ENCODE data around the gene C5orf46.
"Not testable (repeated sequence)": the region's sequence is repeated elsewhere in the genome, so short reads cannot be mapped to it uniquely, and the experiment has no call there.

The C5orf46 gene

GRCh38 chr5:147893820-147894219 lies 12.5 kb downstream of the C5orf46 start:
- DNase-seq (ENCODE audit: low read depth in 2 of 2) = no peak

- no peak for DNase-seq (ENCODE audit: low read depth in 2 of 2)
These were observed 13.5 kb downstream of the C5orf46 start for GRCh38 chr5:147892696-147893296.

- no peak for DNase-seq (ENCODE audit: low read depth in 2 of 2)
These were observed 18.4 kb downstream of the C5orf46 start for GRCh38 chr5:147887930-147888329.

GRCh38 chr5:147887026-147887627 lies 19.2 kb downstream of the C5orf46 start:
- no peak for DNase-seq (ENCODE audit: low read depth in 2 of 2)

- no peak for DNase-seq (ENCODE audit: low read depth in 2 of 2)
These were observed 23.6 kb downstream of the C5orf46 start for GRCh38 chr5:147882586-147883313.

GRCh38 chr5:147880487-147880886 lies 25.9 kb downstream of the C5orf46 start:
- DNase-seq (ENCODE audit: low read depth in 2 of 2) = no peak

- no peak for DNase-seq (ENCODE audit: low read depth in 2 of 2)
These were observed 26.6 kb downstream of the C5orf46 start for GRCh38 chr5:147879784-147880183.

- no peak for DNase-seq (ENCODE audit: low read depth in 2 of 2)
These were observed 28.1 kb downstream of the C5orf46 start, which contains the start of gene SCGB3A2 for GRCh38 chr5:147878066-147878759. Gene SCGB3A2 (plus strand): TSS chr5:147878711. CDS start chr5:147878804, 93 bp downstream.

- DNase-seq (ENCODE audit: low read depth in 2 of 2) = no peak
These were observed 29.7 kb downstream of the C5orf46 start for GRCh38 chr5:147876626-147877025.

- no peak for DNase-seq (ENCODE audit: low read depth in 2 of 2)
These were observed 30.2 kb downstream of the C5orf46 start for GRCh38 chr5:147876141-147876540.

GRCh38 chr5:147874910-147875367 lies 31.4 kb downstream of the C5orf46 start:
- DNase-seq (ENCODE audit: low read depth in 2 of 2) = no peak

- DNase-seq (ENCODE audit: low read depth in 2 of 2) = not testable (repeated sequence)
These were observed 32.0 kb downstream of the C5orf46 start for GRCh38 chr5:147874118-147874875.

GRCh38 chr5:147872744-147873435 lies 33.4 kb downstream of the C5orf46 start:
- not testable (repeated sequence) for DNase-seq (ENCODE audit: low read depth in 2 of 2)

- not testable (repeated sequence) for DNase-seq (ENCODE audit: low read depth in 2 of 2)
These were observed 34.3 kb downstream of the C5orf46 start for GRCh38 chr5:147871980-147872549.

GRCh38 chr5:147869892-147870291 lies 36.4 kb downstream of the C5orf46 start:
- not testable (repeated sequence) for DNase-seq (ENCODE audit: low read depth in 2 of 2)

GRCh38 chr5:147869112-147869511 lies 37.2 kb downstream of the C5orf46 start:
- DNase-seq (ENCODE audit: low read depth in 2 of 2) = no peak

GRCh38 chr5:147863454-147864158 lies 42.7 kb downstream of the C5orf46 start:
- no peak for DNase-seq (ENCODE audit: low read depth in 2 of 2)

GRCh38 chr5:147860641-147861025 lies 45.7 kb downstream of the C5orf46 start:
- DNase-seq (ENCODE audit: low read depth in 2 of 2) = no peak

GRCh38 chr5:147859962-147860640 lies 46.2 kb downstream of the C5orf46 start:
- DNase-seq (ENCODE audit: low read depth in 2 of 2) = no peak
